Measurements from ENCODE around the gene PRRT4. TPM values are rescaled to one million over a fixed set of nuclear protein-coding genes. Genes with fewer than 3 reads are reported as not detected.

PRRT4 gene
- total RNA-seq, 3 donors from 2014 or later, result 0.42 to 0.66 (median 0.49) TPM

- H3K4me3 Mint-ChIP-seq, result no peak overlapping the region
- H3K27me3 Mint-ChIP-seq (ENCODE audit: low read depth), result no peaks in the 10 kb centered on the region
- ATAC-seq, result no peak
- no peak for DNase-seq
- H3K9me3 Mint-ChIP-seq, result no peaks in the 10 kb centered on the region
- no peaks in the 10 kb centered on the region for H3K4me1 Mint-ChIP-seq (ENCODE audit: low read depth)
- H3K36me3 Mint-ChIP-seq (ENCODE audit: insufficient read depth), result no peaks in the 10 kb centered on the region
Observed at GRCh38 chr7:128389085-128389617, 27.7 kb upstream of the PRRT4 start.

- Mint-ChIP-seq H3K36me3 (ENCODE audit: insufficient read depth) (no peaks in the 10 kb centered on the region), H3K4me3 (no peak overlapping the region), H3K9me3 (no peaks in the 10 kb centered on the region), H3K27me3 (ENCODE audit: low read depth) (no peaks in the 10 kb centered on the region), H3K4me1 (ENCODE audit: low read depth) (no peaks in the 10 kb centered on the region)
- DNase-seq, result no peak
- ATAC-seq, result no peak
Observed at GRCh38 chr7:128388145-128388485, 26.6 kb upstream of the PRRT4 start.

- H3K4me3 Mint-ChIP-seq, result no peak overlapping the region
- H3K4me1 Mint-ChIP-seq (ENCODE audit: low read depth), result no peaks in the 10 kb centered on the region
- DNase-seq (peak; percentile 64), ATAC-seq (peak; percentile 76 to 84)
- H3K36me3 Mint-ChIP-seq (ENCODE audit: insufficient read depth), result no peaks in the 10 kb centered on the region
- no peaks in the 10 kb centered on the region for H3K27me3 Mint-ChIP-seq (ENCODE audit: low read depth)
- no peaks in the 10 kb centered on the region for H3K9me3 Mint-ChIP-seq
Observed at GRCh38 chr7:128387216-128388144, 26.0 kb upstream of the PRRT4 start.

GRCh38 chr7:128385988-128386925, 24.8 kb upstream of the PRRT4 start:
- Mint-ChIP-seq H3K36me3 (ENCODE audit: insufficient read depth) (no peaks in the 10 kb centered on the region), H3K27me3 (ENCODE audit: low read depth) (no peaks in the 10 kb centered on the region), H3K9me3 (no peaks in the 10 kb centered on the region), H3K4me3 (no peak overlapping the region), H3K4me1 (ENCODE audit: low read depth) (no peaks in the 10 kb centered on the region)
- DNase-seq (no peak), ATAC-seq (no peak)

- Mint-ChIP-seq H3K27me3 (ENCODE audit: low read depth) (no peaks in the 10 kb centered on the region), H3K36me3 (ENCODE audit: insufficient read depth) (no peaks in the 10 kb centered on the region), H3K4me3 (no peak overlapping the region), H3K4me1 (ENCODE audit: low read depth) (no peaks in the 10 kb centered on the region), H3K9me3 (no peaks in the 10 kb centered on the region)
- no peak for DNase-seq
- ATAC-seq, result no peak
Observed at GRCh38 chr7:128384726-128385125, 23.2 kb upstream of the PRRT4 start.

- no peak for ATAC-seq
- H3K4me3 Mint-ChIP-seq, result no peak overlapping the region
- no peaks in the 10 kb centered on the region for H3K9me3 Mint-ChIP-seq
- DNase-seq, result no peak
- no peaks in the 10 kb centered on the region for H3K27me3 Mint-ChIP-seq (ENCODE audit: low read depth)
- H3K36me3 Mint-ChIP-seq (ENCODE audit: insufficient read depth), result no peaks in the 10 kb centered on the region
- H3K4me1 Mint-ChIP-seq (ENCODE audit: low read depth), result no peaks in the 10 kb centered on the region
Observed at GRCh38 chr7:128383776-128384175, 22.3 kb upstream of the PRRT4 start.

- no peaks in the 10 kb centered on the region for H3K4me1 Mint-ChIP-seq (ENCODE audit: low read depth)
- no peaks in the 10 kb centered on the region for H3K9me3 Mint-ChIP-seq
- no peak for DNase-seq
- ATAC-seq, result peak; percentile 51 to 63
- no peaks in the 10 kb centered on the region for H3K36me3 Mint-ChIP-seq (ENCODE audit: insufficient read depth)
- no peak overlapping the region for H3K4me3 Mint-ChIP-seq
- peaks cover 3% of the 10 kb centered on the region for H3K27me3 Mint-ChIP-seq (ENCODE audit: low read depth)
Observed at GRCh38 chr7:128381161-128381821, 19.8 kb upstream of the PRRT4 start.

GRCh38 chr7:128380483-128381106, 19.1 kb upstream of the PRRT4 start:
- Mint-ChIP-seq H3K36me3 (ENCODE audit: insufficient read depth) (no peaks in the 10 kb centered on the region), H3K27me3 (ENCODE audit: low read depth) (peaks cover 3% of the 10 kb centered on the region), H3K4me3 (no peak overlapping the region), H3K9me3 (no peaks in the 10 kb centered on the region), H3K4me1 (ENCODE audit: low read depth) (no peaks in the 10 kb centered on the region)
- DNase-seq (no peak), ATAC-seq (no peak)

- Mint-ChIP-seq H3K4me1 (ENCODE audit: low read depth) (no peaks in the 10 kb centered on the region), H3K36me3 (ENCODE audit: insufficient read depth) (no peaks in the 10 kb centered on the region), H3K27me3 (ENCODE audit: low read depth) (peaks cover 3% of the 10 kb centered on the region), H3K4me3 (no peak overlapping the region), H3K9me3 (no peaks in the 10 kb centered on the region)
- no peak for DNase-seq
- ATAC-seq, result no peak
Observed at GRCh38 chr7:128379900-128380479, 18.5 kb upstream of the PRRT4 start.

GRCh38 chr7:128378637-128379036, 17.1 kb upstream of the PRRT4 start:
- Mint-ChIP-seq H3K36me3 (ENCODE audit: insufficient read depth) (no peaks in the 10 kb centered on the region), H3K27me3 (ENCODE audit: low read depth) (peaks cover 3% of the 10 kb centered on the region), H3K4me3 (no peak overlapping the region), H3K9me3 (peaks cover 4% of the 10 kb centered on the region), H3K4me1 (ENCODE audit: low read depth) (no peaks in the 10 kb centered on the region)
- no peak for ATAC-seq
- DNase-seq, result no peak

GRCh38 chr7:128376077-128376476, 14.6 kb upstream of the PRRT4 start:
- H3K36me3 Mint-ChIP-seq (ENCODE audit: insufficient read depth), result no peaks in the 10 kb centered on the region
- no peaks in the 10 kb centered on the region for H3K4me1 Mint-ChIP-seq (ENCODE audit: low read depth)
- H3K27me3 Mint-ChIP-seq (ENCODE audit: low read depth), result peaks cover 3% of the 10 kb centered on the region
- DNase-seq (no peak), ATAC-seq (no peak)
- peaks cover 4% of the 10 kb centered on the region for H3K9me3 Mint-ChIP-seq
- H3K4me3 Mint-ChIP-seq, result no peak overlapping the region

- H3K4me1 Mint-ChIP-seq (ENCODE audit: low read depth), result no peaks in the 10 kb centered on the region
- ATAC-seq, result no peak
- no peaks in the 10 kb centered on the region for H3K36me3 Mint-ChIP-seq (ENCODE audit: insufficient read depth)
- no peak for DNase-seq
- H3K27me3 Mint-ChIP-seq (ENCODE audit: low read depth), result peaks cover 3% of the 10 kb centered on the region
- no peak overlapping the region for H3K4me3 Mint-ChIP-seq
- H3K9me3 Mint-ChIP-seq, result peaks cover 4% of the 10 kb centered on the region
Observed at GRCh38 chr7:128374041-128374440, 12.6 kb upstream of the PRRT4 start.

GRCh38 chr7:128373606-128374005, 12.1 kb upstream of the PRRT4 start:
- Mint-ChIP-seq H3K4me3 (no peak overlapping the region), H3K4me1 (ENCODE audit: low read depth) (no peaks in the 10 kb centered on the region), H3K36me3 (ENCODE audit: insufficient read depth) (no peaks in the 10 kb centered on the region), H3K27me3 (ENCODE audit: low read depth) (peaks cover 3% of the 10 kb centered on the region), H3K9me3 (peaks cover 4% of the 10 kb centered on the region)
- ATAC-seq (no peak), DNase-seq (no peak)

All from activated T-cell treated with anti-CD3 and anti-CD28 coated beads, Interleukin-2, amount 50 U/mL, for 4 hours (primary cell).